ENCODE results near the gene HTR3A. TPM values are rescaled to one million over a fixed set of nuclear protein-coding genes. Genes with fewer than 3 reads are reported as not detected.

HTR3A gene
- total RNA-seq, 1 experiment from 2014 or later = not detected

- no peak for DNase-seq
- no peaks in the 10 kb centered on the region for H3K4me1 Mint-ChIP-seq (ENCODE audit: low read depth, unreplicated experiment)
- intact Hi-C loops (cut with micrococcal nuclease; ENCODE audit: unreplicated experiment) = no loop called here
- H3K27me3 Mint-ChIP-seq (ENCODE audit: unreplicated experiment) = peaks cover 52% of the 10 kb centered on the region
- CTCF ChIA-PET = no interaction called here
- H3K27ac Mint-ChIP-seq (ENCODE audit: unreplicated experiment) = no peak overlapping the region
- no peaks in the 10 kb centered on the region for H3K9me3 Mint-ChIP-seq (ENCODE audit: low read depth, unreplicated experiment)
- TF ChIP-seq CTCF (IDR thresholded peaks at IDR 0.05; ENCODE audit: unreplicated experiment) = no peak
- BruUV-seq (replicated peaks) = no TSS peak
- no peaks in the 10 kb centered on the region for H3K36me3 Mint-ChIP-seq (ENCODE audit: insufficient read depth, unreplicated experiment)
- no peak overlapping the region for H3K4me3 Mint-ChIP-seq (ENCODE audit: low read depth, unreplicated experiment)
These were observed 42.1 kb downstream of the HTR3A start for GRCh38 chr11:114016986-114017385.

DNA sequence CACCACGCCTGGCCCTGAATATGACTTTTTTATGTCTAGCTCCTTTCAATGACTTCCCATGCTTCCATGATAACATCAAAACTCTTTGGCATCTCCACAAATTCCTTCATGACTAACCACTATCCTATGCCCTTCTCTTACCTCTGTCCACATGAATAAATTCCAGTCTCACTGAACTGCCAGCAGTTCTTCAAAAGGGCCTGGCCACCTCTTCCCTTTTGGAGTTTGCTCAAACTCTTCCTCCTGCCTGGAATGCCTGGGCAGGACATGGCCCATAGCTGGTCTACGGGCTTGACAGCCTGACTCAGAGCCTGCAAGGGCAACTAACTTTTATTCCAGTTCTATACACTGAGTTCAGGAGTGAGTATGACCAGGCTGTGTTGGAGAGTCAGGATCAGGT is 42.8 kb downstream of the HTR3A start:
- CTCF ChIA-PET = no interaction called here
- Mint-ChIP-seq H3K4me3 (ENCODE audit: low read depth, unreplicated experiment) (no peak overlapping the region), H3K27ac (ENCODE audit: unreplicated experiment) (no peak overlapping the region), H3K27me3 (ENCODE audit: unreplicated experiment) (peaks cover 52% of the 10 kb centered on the region), H3K36me3 (ENCODE audit: insufficient read depth, unreplicated experiment) (no peaks in the 10 kb centered on the region), H3K9me3 (ENCODE audit: low read depth, unreplicated experiment) (no peaks in the 10 kb centered on the region), H3K4me1 (ENCODE audit: low read depth, unreplicated experiment) (no peaks in the 10 kb centered on the region)
- BruUV-seq (replicated peaks) = no TSS peak
- intact Hi-C loops (cut with micrococcal nuclease; ENCODE audit: unreplicated experiment) = no loop called here
- DNase-seq = no peak
- TF ChIP-seq CTCF (IDR thresholded peaks at IDR 0.05; ENCODE audit: unreplicated experiment) = no peak

DNA sequence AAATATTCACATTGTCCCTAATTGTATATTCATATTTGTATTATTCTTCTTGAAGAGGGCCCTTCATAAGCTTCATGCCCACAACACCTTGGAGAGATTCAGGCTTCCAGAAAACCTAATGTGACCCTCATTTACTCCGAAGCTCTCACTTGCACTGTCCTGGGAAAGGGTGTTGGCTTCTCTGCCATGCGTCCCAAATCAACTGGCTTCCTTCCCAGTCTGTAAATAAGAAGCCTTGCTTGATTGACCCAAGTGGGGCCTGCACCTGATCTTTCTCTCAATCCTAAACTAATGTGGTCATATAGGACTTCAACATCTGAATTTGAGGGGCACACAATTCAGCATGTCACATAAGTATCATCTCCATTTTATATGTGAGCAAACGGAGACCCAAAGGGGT is 44.1 kb downstream of the HTR3A start:
- DNase-seq = no peak
- no peak for TF ChIP-seq CTCF (IDR thresholded peaks at IDR 0.05; ENCODE audit: unreplicated experiment)
- CTCF ChIA-PET = no interaction called here
- intact Hi-C loops (cut with micrococcal nuclease; ENCODE audit: unreplicated experiment) = no loop called here
- no peak overlapping the region for H3K27ac Mint-ChIP-seq (ENCODE audit: unreplicated experiment)
- no peaks in the 10 kb centered on the region for H3K9me3 Mint-ChIP-seq (ENCODE audit: low read depth, unreplicated experiment)
- no peak overlapping the region for H3K4me3 Mint-ChIP-seq (ENCODE audit: low read depth, unreplicated experiment)
- peaks cover 51% of the 10 kb centered on the region for H3K27me3 Mint-ChIP-seq (ENCODE audit: unreplicated experiment)
- H3K36me3 Mint-ChIP-seq (ENCODE audit: insufficient read depth, unreplicated experiment) = no peaks in the 10 kb centered on the region
- BruUV-seq (replicated peaks) = no TSS peak
- H3K4me1 Mint-ChIP-seq (ENCODE audit: low read depth, unreplicated experiment) = no peaks in the 10 kb centered on the region

- DNase-seq = no peak
- CTCF ChIA-PET = no interaction called here
- H3K4me1 Mint-ChIP-seq (ENCODE audit: low read depth, unreplicated experiment) = no peaks in the 10 kb centered on the region
- no peak overlapping the region for H3K4me3 Mint-ChIP-seq (ENCODE audit: low read depth, unreplicated experiment)
- H3K27ac Mint-ChIP-seq (ENCODE audit: unreplicated experiment) = no peak overlapping the region
- no TSS peak for BruUV-seq (replicated peaks)
- peaks cover 49% of the 10 kb centered on the region for H3K27me3 Mint-ChIP-seq (ENCODE audit: unreplicated experiment)
- no peaks in the 10 kb centered on the region for H3K36me3 Mint-ChIP-seq (ENCODE audit: insufficient read depth, unreplicated experiment)
- intact Hi-C loops (cut with micrococcal nuclease; ENCODE audit: unreplicated experiment) = no loop called here
- H3K9me3 Mint-ChIP-seq (ENCODE audit: low read depth, unreplicated experiment) = no peaks in the 10 kb centered on the region
- no peak for TF ChIP-seq CTCF (IDR thresholded peaks at IDR 0.05; ENCODE audit: unreplicated experiment)
These were observed 44.7 kb downstream of the HTR3A start for GRCh38 chr11:114019574-114019973.
